HG02588 (cell line): Measurements from ENCODE around the gene OPRD1.
"Not testable (repeated sequence)": the region's sequence is repeated elsewhere in the genome, so short reads cannot be mapped to it uniquely, and the experiment has no call there.

Experiments used
- ATAC-seq: cut with Tn5 transposase; IDR thresholded peaks from one replicate; pipeline ENCODE4 v1.9.1; 2021; ENCODE audit warnings: mild to moderate bottlenecking, moderate library complexity; ENCODE audit not compliant: unreplicated experiment

Gene OPRD1

DNA sequence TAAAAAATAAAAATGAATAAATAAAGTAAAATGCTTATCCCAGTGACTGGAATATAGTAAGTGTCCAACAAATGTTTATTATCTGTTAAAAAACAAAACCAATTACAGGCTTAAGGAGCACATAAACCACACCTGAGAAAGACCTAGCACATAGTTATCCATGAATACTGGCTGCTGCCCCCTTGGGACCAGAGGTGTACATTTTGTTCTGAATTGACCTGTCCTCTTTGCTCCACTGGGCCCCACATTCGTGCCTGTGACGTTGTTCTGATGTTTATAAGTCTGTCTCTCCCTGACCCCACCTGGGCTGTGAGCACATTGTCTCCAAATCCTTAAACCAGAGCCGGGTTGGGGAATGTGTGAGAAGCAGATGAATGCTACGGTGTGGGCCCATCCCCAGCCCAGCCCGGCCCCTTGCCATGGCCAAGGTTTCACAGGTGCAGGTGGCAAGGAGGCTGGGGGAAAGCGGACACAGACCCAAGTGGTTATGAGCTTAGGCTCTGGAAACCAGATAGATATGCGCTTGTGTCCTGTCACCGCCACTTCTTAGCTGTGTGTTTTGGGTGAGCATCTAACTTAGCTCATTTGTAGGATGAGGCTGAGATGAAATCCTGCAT is 29.1 kb downstream of the OPRD1 start:
- no peak for ATAC-seq

DNA sequence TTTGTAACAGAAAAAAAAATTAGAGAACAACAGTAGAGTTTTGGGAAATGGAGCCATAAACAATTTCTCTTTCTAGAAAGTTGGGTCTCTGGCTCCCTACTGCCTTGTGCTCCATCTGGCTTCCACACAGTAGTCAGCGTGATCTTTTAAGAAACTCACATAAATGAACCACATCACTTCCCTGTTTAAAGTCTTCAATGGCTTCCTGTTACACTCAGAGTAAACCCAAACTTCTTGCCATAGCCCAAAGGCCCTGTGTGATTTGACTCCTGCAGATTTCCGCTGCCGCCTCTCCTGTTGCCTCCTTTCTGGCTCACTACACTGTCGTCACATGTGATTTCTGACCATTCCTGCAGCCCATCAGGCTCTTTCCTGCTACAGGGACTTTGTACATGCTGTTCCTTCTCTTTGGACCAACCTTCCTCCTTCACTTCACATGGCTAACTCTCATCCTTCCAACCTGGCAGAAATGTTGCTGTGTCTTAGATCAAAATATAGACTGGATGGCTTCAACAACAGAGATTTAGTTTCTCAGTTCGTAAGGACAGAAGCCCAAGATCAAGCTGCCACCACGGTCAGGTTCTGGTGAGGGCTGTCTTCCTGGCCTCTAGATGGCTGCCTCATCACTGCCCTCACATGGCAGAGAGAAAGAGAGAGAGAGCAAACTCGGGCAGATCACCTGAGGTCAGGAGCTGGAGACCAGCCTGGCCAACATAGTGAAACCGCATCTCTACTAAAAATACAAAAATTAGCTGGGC is 34.0 kb downstream of the OPRD1 start:
- ATAC-seq: no peak

DNA sequence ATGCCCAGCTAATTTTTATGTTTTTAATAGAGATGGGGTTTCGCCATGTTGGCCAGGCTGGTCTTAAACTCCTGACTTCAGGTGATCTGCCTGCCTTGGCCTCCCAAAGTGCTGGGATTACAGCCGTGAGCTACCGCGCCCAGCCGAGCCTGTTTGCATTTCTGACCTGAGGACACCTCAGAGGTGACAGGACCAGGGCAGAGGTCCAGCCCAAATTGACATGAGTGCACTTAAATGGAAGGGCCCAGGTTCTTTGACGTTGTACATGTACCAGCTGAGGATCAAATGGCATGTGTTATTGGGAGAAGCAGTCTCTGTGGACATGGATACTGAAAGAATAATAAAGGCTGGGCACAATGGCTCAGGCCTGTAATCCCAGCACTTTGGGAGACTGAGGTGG is 35.2 kb downstream of the OPRD1 start:
- not testable (repeated sequence) for ATAC-seq

DNA sequence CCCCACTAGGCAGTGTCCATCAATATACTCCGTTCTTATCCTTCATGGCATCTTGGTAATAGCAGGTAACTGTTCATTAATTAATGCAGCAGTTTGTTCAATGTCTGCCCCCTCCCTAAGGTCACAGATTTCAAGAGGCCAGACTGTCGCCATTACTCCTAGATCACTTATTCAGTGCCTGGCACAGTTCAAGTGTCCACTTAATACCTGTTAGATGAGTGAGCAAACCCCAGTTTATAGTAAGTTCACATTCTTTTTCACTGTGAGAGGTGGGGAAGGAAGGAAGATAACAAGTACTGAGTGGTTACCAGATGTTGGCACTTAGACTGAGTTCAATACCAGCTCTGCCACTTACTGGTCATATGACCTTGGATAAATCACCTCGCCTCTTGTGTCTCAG is 36.4 kb downstream of the OPRD1 start:
- no peak for ATAC-seq

DNA sequence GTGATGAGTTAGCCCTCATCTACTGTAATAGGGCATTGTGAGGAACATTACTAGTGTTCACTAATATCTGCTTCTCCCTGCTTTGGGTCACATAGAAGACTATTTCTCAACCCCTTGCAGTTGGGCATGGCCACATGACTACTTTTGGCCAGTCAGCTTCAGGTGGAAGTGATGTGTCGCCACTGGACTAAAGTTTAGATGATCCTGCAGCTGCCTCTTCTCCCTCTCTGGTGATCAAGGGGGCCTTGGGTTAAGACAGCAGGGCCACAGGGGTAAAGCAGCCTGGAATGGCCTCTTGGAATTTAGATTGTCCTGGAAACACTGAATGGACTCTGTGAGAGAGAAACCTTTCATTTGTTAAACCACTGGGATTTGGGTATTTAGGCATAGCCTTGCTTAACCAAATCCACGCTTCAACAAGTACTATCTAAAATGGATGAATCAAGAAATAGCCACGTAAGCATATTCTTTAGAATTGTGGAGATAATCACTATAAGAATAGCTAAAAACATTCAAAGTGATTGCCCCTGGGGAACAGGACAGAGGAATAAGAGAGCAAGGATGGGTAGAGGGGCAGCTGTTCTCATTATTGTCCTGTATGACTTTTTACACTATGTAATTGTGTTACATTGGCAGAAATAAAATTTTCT is 41.2 kb downstream of the OPRD1 start:
- ATAC-seq: no peak

DNA sequence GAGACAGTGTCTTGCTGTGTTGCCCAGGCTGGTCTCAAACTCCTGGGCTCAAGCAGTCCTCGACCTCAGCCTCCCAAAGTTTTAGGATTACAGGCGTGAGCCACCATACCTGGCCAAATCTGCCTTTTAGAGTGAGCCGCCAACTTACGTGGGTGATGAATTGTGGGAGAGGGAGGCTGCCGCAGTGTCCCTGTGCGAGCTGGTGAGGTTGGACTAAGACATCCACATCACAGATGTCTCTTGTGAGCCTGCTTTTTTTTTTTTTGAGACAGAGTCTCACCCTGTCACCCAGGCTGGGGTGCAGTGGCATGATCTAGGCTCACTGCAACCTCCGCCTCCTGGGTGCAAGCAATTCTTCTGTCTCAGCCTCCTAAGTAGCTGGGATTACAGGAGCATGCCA is 42.4 kb downstream of the OPRD1 start:
- ATAC-seq: not testable (repeated sequence)

DNA sequence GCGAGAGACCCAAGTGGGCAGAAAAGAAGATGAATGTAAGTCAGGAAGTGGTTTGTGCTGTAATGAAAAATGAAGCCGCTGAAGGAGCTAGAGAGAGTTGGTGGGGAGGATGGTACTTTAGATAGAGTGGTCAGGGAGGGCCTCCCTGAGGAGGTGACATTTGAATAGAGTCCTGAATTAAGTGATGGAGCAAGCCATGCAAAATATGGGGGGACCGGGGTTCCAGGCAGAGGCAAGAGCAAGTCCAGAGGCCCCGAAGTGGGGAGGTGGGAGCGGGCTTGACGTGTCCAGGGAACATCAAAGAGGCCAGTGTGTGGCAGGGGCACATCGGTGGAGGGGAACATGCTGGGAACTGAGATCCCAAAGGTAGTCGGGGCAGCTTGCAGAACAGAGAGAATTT is 43.1 kb downstream of the OPRD1 start:
- ATAC-seq: no peak

DNA sequence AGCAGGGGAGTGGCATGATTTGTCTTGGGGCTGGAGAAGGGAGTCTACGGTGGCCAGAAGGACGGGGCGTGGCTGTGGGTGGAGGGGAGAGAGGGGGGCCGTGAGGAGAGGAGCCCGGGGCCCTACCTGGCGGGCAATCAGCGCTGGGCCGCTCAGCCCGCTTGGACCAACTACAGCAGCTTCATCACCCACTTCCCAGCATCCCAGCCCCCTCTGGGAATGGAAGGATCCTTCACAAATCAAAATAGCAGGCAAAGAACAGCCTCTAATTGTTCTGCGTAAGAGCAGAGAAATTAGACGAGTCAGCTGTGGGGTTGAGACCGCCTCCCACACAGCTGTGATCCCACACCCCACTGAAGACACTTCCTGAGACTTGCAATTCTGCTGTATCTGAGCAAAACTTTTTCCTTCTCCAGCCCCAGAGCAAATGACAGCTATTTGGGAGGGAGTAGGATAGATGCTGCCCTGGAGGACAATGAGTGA is 43.5 kb downstream of the OPRD1 start:
- no peak for ATAC-seq

DNA sequence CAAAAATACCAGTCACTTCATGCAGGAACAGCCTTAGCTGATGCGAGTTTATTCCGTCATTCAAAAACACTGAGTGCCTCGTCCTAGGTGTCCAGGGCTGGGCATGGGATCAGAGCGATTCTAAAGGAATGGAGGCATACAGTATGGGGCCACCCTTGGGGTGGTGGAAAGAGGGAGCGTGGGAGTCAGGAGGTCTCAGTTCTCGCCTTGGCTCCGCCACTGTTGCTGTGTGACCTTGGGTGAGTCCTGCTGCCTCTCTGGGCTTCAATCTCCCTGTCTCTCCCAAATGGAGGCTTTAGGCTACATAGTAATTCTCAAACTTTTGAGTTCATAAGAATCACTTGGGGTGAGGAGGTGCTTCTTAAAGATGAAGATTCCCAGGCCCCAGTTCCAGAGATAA is 44.0 kb downstream of the OPRD1 start:
- ATAC-seq: no peak

DNA sequence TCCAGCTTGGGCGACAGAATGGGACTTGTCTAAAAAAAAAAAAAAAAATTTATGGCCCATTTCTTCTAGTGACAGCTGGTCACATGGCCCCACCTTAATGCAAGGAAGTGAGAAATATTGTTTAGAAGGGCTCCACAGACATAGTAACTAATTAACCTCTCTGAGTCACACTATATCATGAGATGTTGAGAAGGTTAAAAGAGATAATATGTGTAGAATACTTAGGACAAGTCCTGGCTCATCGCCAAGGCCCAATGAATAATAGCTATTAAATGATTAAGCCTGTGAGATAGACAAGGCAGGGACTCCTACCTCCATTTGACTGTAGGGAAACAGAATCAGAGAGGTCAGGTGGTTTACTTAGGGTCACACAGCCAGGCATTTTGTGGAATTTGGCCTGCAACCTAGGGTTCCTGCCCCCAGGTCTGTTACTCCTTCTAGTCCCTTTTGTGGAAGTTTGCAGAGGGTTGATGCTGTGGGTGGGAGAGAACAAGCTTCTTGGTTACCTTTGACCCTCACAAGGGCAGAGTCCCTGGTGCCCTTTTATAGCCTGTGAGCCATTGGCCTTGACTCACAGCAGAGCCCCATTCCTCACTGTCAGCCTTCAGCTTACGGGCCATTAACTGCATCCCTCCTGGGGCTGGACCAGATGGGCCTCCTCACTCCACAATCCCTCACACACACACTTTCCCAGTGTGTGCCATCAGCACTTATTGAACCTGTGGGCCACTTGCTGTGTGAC is 48.5 kb downstream of the OPRD1 start:
- ATAC-seq: no peak

DNA sequence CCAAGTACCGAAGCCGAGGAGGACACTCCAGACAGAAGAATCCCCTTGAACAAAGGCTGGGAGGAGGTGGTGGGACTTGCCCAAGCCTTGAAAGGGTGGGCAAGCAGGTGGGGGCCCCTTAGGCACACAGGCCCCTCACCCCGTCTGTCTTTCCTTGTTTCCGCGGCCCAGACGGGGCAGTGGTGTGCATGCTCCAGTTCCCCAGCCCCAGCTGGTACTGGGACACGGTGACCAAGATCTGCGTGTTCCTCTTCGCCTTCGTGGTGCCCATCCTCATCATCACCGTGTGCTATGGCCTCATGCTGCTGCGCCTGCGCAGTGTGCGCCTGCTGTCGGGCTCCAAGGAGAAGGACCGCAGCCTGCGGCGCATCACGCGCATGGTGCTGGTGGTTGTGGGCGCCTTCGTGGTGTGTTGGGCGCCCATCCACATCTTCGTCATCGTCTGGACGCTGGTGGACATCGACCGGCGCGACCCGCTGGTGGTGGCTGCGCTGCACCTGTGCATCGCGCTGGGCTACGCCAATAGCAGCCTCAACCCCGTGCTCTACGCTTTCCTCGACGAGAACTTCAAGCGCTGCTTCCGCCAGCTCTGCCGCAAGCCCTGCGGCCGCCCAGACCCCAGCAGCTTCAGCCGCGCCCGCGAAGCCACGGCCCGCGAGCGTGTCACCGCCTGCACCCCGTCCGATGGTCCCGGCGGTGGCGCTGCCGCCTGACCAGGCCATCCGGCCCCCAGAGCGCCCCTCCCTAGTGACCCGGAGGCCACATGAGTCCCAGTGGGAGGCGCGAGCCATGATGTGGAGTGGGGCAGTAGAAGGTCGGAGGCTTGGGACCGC is 50.8 kb downstream of the OPRD1 start:
- ATAC-seq: no peak

DNA sequence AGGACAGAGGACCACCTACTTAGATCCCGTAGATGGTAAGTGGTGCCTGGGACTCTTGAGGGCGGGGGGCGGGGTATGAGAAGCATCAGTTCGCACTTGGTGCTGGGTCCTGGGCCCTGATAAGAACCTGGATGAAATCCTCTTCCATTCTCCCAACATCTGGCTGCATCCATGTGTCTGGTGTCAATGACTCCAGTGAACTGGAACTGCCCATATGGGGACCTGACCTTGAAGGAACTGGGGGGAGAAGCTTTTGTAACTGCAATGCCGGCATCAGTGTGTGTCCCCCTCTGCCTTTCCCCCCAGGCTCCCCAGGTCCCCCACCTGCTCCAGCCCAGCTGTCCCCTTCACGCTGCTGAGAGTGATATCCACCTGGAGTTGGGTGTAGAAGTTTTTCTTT is 52.7 kb downstream of the OPRD1 start:
- no peak for ATAC-seq

DNA sequence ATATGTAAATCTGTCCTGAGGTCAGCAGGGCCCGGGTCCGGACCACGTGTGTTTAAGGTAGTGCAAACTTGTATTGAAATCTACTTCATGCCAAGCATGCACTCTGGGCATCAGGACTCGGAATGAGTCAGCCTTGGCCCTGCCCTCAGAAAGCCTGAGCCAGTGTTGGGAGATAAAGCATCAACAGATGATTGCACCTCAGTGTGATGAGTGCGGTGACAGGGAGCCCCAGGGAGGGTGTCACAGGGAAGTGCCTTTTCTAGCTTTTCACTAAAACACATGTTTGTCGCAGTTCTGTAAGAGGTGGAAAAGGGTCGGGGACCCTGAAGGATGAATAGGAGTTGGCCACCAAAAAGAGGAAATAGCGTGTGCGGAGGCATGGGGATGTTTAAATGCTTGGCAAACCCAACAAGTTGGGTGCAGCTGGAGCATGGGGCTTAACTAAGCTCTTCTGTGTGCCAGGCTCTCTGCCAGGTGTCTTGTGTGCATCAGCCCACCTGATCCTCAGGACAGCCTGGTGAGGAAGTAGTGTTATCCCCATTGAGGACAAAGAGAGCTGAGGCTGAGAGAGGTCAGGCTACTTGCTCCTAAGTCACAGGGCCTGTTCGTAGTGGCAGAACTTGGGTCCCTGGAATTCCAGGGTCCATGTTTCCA is 54.2 kb downstream of the OPRD1 start:
- ATAC-seq: no peak

DNA sequence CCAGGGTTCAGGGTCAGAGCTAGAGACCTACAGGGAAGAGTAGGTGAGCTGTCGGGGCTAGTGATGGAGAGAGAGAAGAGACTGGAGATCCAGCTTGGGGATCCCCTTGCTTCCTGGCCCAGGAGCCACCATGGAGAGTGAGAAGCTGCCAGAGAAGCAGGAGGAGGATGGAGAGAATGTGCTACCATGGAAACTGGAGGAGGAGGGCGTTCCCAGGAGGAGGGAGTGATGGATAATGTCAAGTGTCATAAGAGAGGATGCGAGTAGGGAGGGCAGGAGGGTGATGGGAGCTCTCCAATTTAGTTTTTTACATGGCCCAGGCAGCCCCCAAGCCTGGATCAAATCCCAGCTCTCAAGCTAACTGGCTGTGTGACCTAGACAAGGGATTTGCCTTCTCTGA is 55.9 kb downstream of the OPRD1 start:
- ATAC-seq: no peak

DNA sequence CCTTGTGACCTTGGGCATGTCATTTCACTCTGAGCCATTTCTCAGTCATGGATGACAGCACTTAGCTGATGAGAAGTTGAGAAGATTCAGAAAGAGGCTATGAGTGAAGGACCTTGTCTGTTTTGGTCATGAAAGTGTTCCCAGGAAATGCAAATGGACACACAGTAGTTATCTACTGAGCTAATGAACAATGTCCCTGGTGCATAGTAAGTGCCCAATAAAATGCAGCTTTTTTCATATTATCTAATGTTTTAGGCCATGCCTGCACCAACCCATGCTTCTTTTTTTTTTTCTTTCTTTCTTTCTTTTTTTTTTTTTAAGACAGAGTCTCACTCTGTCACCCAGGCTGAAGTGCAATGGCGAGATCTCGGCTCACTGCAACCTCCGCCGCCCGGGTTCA is 58.0 kb downstream of the OPRD1 start:
- ATAC-seq: no peak

DNA sequence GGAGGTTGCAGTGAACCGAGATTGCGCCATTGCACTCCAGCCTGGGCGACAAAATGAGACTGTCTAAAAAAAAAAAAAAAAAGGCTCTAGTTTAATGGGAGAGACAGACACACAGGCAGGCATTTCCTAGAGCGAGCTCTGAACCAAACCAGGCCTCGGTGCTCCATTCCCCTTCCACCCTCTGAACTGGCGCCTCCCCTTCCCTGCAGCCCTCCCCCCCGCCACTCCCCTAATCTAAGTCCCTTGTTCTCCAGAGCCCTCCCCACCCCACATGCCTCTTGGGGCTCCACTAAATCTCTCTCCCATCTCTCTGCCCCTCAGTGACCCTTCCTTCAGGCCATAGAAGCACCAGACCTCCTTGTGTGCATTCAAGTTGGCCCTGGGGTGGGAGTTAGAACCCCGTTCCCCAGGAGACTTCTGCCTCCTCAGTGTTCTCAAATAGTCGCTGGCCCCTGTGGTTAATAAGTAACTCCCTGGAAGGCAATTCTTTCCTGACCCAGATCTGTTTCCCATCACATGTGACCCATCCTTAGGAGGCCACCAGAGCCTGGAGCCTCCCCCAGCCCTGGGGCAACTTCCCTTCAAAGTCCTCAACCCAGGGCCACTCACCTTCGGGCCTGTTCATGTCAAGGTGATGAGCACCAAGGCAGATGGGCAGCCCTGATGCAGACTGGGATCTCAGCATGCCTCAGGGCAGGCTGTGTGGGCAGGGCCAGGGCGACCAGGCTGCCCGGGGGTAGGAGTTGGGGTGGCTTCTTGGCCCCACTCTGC is 59.8 kb downstream of the OPRD1 start:
- no peak for ATAC-seq

DNA sequence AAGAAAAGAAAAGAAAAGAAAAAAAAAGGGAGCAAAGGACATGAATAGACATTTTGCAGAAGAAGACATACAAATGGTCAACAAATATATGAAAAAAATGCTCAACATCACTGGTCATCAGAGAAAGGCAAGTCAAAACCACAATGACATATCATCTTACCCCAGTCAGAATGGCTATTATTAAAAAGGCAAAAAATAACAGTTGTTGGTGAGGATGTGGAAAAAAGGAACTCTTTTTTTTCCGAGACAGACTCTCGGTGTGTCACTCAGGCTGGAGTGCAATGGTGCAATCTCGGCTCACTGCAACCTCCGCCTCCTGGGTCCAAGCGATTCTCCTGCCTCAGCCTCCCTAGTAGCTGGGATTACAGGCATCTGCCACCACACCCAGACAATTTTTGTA is 63.2 kb downstream of the OPRD1 start:
- not testable (repeated sequence) for ATAC-seq

DNA sequence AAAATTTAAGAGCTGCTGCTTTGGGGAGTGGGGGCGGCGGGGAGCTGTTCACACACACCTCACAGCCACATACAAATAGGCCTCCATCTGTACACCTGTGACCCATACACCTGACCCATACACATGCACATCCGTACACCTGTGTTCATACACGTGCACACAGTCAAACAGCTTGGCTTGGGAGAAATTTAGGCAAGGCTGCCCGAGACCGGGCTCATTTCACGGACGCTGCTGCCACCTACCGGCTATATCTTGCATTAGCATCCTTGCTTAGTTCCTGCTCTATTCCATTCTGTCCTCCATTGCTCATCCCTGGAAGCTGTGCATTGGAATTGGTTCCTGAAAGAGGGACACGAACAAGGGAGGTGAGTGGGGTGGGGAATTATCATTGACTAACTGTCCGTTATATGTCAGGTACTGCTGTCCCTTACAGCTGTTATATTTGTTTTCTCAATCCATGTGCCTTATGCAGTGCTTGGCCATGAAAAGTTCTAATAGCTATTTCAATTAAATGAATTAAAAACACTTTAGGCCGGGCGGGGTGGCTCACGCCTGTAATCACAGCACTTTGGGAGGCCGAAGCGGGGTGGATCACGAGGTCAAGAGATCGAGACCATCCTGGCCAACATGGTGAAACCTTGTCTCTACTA is 65.3 kb downstream of the OPRD1 start:
- ATAC-seq: no peak

DNA sequence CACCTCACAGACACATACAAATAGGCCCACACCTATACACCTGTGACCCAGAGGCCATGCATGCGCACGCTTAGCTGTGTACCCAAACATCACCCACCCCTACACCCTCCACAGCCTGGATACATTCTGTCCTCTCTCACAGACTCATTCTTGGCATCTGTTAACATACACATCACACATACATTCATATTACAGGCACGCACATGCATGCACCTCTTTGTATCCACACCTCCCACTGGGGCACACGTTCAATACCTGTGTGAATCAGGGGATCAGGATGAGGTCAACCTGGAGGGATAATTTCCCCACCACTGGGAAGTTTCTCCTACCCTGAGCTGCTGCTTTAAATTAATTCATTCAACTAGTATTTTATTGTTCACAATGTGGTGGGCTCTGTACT is 66.8 kb downstream of the OPRD1 start:
- no peak for ATAC-seq
